HepG2 (cell line): ENCODE data around the gene DHX16. TPM values are rescaled to one million over a fixed set of nuclear protein-coding genes. Genes with fewer than 3 reads are reported as not detected.
A peak's percentile ranks its signal among the peaks of the same experiment; 100 is the strongest.

ENCODE experiments used
- AHDC1 ChIP-seq: sonication (generic); formaldehyde crosslinking; IDR thresholded peaks from 2 replicates; pipeline ENCODE4 v1.5.1; 2020; ENCODE audit warnings: mild to moderate bottlenecking, missing genetic modification reagents, borderline replicate concordance
- EHMT2 ChIP-seq: fragments of 200-600 bp; sonication (generic); IDR thresholded peaks from 2 replicates; pipeline ENCODE4 v1.7.0; 2017; ENCODE audit warnings: antibody characterized with exemption, low read depth, low read length, borderline replicate concordance
- HBP1 ChIP-seq: IDR thresholded peaks from 2 replicates; pipeline ENCODE4 v1.6.1; 2016; ENCODE audit warnings: low read depth, control low read depth
- MAFF ChIP-seq: IDR thresholded peaks from 2 replicates; pipeline ENCODE4 v1.6.1; 2011; ENCODE audit warnings: low read depth, low read length, improper control_type of control experiment
- SALL2 ChIP-seq: sonication (generic); formaldehyde crosslinking; IDR thresholded peaks from 2 replicates; pipeline ENCODE4 v1.8.1; 2023; ENCODE audit warnings: mild to moderate bottlenecking, missing genetic modification reagents, inconsistent platforms
- SMAD1 ChIP-seq: sonication (generic); formaldehyde crosslinking; IDR thresholded peaks from 2 replicates; pipeline ENCODE4 v1.4.0; 2020; ENCODE audit warnings: missing genetic modification reagents, low read depth, mild to moderate bottlenecking, borderline replicate concordance
- TCF12 ChIP-seq, 2 experiments: fragments of 450-650 bp in 1 of 2; sonication (generic) in 1 of 2; formaldehyde crosslinking in 1 of 2; IDR thresholded peaks; 2 replicates each; pipeline versions ENCODE4 v1.6.1 to v1.8.0; 2017 to 2022; ENCODE audit warnings: antibody characterized with exemption in 1 of 2, mild to moderate bottlenecking in 1 of 2, missing genetic modification reagents in 1 of 2, moderate library complexity in 1 of 2
- TEAD3 ChIP-seq: optimal IDR thresholded peaks from 2 replicates; pipeline ENCODE3; 2016; ENCODE audit warnings: borderline replicate concordance
- ZFP36L1 ChIP-seq: sonication (generic); formaldehyde crosslinking; IDR thresholded peaks from 2 replicates; pipeline ENCODE4 v1.8.0; 2022; ENCODE audit warnings: mild to moderate bottlenecking, missing genetic modification reagents, moderate library complexity
- ZNF546 ChIP-seq: sonication (generic); formaldehyde crosslinking; conservative IDR thresholded peaks from 2 replicates; pipeline ENCODE4 v1.8.1; 2023; ENCODE audit warnings: mild to moderate bottlenecking, missing genetic modification reagents
- ZNF616 ChIP-seq: sonication (generic); formaldehyde crosslinking; IDR thresholded peaks from 2 replicates; pipeline ENCODE4 v1.5.0; 2020; ENCODE audit warnings: low read depth, mild to moderate bottlenecking, missing genetic modification reagents
- polyA plus RNA-seq, 8 experiments: library from polyadenylated mRNA; depleted of rRNA in 3 of 8; stranded (reverse) in 7 of 8; unstranded in 1 of 8; fragments of >200 nt; fragmentation: Illumina TruSeq in 4 of 8; extraction: Trizol in 4 of 8; gene quantifications; 2 replicates each; pipeline versions ENCODE4 v1.2.1 to v1.2.3, GENCODE V29; 2011 to 2016; ENCODE audit warnings: low read depth in 4 of 8, missing spikeins in 1 of 8, mixed read lengths in 1 of 8; ENCODE audit not compliant: insufficient read depth in 1 of 8
- total RNA-seq, 5 experiments: library from RNA; depleted of rRNA; stranded (reverse); fragments of >200 nt; fragmentation: Illumina TruSeq; extraction: Trizol; gene quantifications; 2 replicates each; pipeline ENCODE4 v1.2.3, GENCODE V29; 2016; ENCODE audit warnings: low read depth in 1 of 5
- TF ChIP-seq, protein P1 (sequence below): sonication (generic); formaldehyde crosslinking; IDR thresholded peaks from 2 replicates; pipeline ENCODE4 v1.4.0; 2020; ENCODE audit warnings: low read depth, missing genetic modification reagents
- TF ChIP-seq, protein P2 (sequence below): sonication (generic); formaldehyde crosslinking; IDR thresholded peaks from 2 replicates; pipeline ENCODE4 v1.5.0; 2020; ENCODE audit warnings: mild to moderate bottlenecking, missing genetic modification reagents

The DHX16 gene
- total and polyA plus RNA-seq, 2 of the 13 experiments (the other 11 are each of a cell fraction or from before 2014, with no cell fraction given) = 57.0 to 58.5 TPM

- TF ChIP-seq ZFP36L1 (CRISPR knock-in tag) (no peak), SALL2 (CRISPR knock-in tag) (peak; percentile 78), ZNF616 (CRISPR knock-in tag) (0 out of 2 replicates have a peak, but pooled peaks have one; percentile 60), TEAD3 (CRISPR knock-in tag) (peak; percentile 43), SMAD1 (CRISPR knock-in tag) (peak; percentile 80), ZNF546 (CRISPR knock-in tag) (peak; percentile 20; the same call in 1 of the 2 replicates), AHDC1 (CRISPR knock-in tag) (0 out of 2 replicates have a peak, but pooled peaks have one; percentile 47), MAFF (peak; percentile 58), HBP1 (CRISPR knock-in tag) (peak; percentile 68; the same call in 1 of the 2 replicates), TCF12 (IDR thresholded peaks at IDR 0.05) (no peak), TCF12 (CRISPR knock-in tag; IDR thresholded peaks at IDR 0.05) (0 out of 2 replicates have a peak, but pooled peaks have one; percentile 18), EHMT2 (no peak; the same call in 1 of the 2 replicates)
- TF ChIP-seq, protein P1, sequence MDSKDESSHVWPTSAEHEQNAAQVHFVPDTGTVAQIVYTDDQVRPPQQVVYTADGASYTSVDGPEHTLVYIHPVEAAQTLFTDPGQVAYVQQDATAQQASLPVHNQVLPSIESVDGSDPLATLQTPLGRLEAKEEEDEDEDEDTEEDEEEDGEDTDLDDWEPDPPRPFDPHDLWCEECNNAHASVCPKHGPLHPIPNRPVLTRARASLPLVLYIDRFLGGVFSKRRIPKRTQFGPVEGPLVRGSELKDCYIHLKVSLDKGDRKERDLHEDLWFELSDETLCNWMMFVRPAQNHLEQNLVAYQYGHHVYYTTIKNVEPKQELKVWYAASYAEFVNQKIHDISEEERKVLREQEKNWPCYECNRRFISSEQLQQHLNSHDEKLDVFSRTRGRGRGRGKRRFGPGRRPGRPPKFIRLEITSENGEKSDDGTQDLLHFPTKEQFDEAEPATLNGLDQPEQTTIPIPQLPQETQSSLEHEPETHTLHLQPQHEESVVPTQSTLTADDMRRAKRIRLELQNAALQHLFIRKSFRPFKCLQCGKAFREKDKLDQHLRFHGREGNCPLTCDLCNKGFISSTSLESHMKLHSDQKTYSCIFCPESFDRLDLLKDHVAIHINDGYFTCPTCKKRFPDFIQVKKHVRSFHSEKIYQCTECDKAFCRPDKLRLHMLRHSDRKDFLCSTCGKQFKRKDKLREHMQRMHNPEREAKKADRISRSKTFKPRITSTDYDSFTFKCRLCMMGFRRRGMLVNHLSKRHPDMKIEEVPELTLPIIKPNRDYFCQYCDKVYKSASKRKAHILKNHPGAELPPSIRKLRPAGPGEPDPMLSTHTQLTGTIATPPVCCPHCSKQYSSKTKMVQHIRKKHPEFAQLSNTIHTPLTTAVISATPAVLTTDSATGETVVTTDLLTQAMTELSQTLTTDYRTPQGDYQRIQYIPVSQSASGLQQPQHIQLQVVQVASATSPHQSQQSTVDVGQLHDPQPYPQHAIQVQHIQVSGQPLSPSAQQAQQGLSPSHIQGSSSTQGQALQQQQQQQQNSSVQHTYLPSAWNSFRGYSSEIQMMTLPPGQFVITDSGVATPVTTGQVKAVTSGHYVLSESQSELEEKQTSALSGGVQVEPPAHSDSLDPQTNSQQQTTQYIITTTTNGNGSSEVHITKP (CRISPR knock-in tag) = no peak; the same call in 1 of the 2 replicates
- TF ChIP-seq, protein P2, sequence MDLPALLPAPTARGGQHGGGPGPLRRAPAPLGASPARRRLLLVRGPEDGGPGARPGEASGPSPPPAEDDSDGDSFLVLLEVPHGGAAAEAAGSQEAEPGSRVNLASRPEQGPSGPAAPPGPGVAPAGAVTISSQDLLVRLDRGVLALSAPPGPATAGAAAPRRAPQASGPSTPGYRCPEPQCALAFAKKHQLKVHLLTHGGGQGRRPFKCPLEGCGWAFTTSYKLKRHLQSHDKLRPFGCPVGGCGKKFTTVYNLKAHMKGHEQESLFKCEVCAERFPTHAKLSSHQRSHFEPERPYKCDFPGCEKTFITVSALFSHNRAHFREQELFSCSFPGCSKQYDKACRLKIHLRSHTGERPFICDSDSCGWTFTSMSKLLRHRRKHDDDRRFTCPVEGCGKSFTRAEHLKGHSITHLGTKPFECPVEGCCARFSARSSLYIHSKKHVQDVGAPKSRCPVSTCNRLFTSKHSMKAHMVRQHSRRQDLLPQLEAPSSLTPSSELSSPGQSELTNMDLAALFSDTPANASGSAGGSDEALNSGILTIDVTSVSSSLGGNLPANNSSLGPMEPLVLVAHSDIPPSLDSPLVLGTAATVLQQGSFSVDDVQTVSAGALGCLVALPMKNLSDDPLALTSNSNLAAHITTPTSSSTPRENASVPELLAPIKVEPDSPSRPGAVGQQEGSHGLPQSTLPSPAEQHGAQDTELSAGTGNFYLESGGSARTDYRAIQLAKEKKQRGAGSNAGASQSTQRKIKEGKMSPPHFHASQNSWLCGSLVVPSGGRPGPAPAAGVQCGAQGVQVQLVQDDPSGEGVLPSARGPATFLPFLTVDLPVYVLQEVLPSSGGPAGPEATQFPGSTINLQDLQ (CRISPR knock-in tag) = no peak
Measured at GRCh38 chr6:30617565-30618269, 55.1 kb downstream of the DHX16 start, which contains the start of gene MRPS18B (continued).
